NK-92 treated with Interleukin-12 subunit alpha and Interleukin-12 subunit beta, amount 100 ng/mL, for 24 hours (cell line): ENCODE data around the gene CDSN.
"Not testable (repeated sequence)": the region's sequence is repeated elsewhere in the genome, so short reads cannot be mapped to it uniquely, and the experiment has no call there.

ENCODE experiments used
- DNase-seq: peaks from one replicate; lab custom pipeline; 2025; lab: John Stamatoyannopoulos, UW

CDSN gene

DNA sequence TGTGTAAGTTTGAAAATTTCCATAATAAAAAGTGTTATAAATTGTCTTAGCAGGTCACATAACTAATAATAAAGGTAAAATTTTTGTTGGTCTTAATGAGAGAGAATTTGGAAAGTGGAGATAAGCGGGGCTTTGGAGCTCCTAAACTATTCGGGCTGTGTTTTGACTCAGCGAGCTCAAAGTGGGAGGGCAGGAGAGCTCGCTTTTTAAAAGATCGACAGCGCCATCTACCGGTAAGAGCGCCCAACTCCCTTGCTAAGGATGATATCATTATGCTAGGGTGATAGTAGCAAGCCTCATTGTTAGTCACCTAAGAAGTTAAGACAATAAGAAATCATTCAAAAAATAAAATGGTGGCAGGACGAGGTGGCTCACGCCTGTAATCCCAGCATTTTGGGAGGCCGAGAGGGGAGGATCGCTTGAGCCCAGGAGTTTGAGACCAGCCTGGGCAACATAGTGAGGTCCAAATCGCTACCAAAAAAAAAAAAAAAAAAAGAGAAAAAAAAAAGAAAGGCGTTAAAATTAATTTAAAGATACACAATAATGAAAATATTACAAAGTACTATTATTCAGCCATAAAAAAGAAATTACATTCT is 32.7 kb downstream of the CDSN start:
- peak; percentile 53 for DNase-seq

DNA sequence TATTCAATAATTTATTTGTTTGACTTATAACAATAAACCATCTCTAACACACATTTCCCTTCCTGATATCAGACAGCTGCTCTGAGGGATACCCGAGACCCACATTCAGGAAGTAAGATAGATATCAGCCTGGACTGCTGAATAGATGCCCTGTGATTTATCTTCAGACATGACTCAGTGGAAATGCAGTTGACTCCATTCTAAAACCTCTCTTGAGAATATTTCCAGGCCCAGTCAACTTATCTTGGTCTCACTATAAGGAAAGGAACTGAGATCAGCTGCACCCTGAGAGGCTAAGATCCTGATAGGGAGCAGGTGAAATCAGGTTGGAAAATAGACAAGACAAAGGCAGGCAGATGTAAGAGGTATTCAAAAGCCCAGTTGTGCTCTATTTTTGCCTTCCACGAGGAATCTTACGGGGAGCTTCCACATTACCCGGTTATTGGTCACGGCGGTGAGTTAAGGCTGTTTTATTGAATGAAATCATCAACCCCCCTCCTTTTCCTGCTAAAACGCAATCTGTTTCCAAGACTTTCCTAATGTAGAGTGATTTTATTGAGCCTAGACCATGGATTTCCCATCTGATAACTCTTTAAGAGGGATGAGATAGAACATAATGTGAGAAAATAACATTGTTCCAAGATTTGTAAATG is 33.3 kb downstream of the CDSN start:
- DNase-seq: no peak

DNA sequence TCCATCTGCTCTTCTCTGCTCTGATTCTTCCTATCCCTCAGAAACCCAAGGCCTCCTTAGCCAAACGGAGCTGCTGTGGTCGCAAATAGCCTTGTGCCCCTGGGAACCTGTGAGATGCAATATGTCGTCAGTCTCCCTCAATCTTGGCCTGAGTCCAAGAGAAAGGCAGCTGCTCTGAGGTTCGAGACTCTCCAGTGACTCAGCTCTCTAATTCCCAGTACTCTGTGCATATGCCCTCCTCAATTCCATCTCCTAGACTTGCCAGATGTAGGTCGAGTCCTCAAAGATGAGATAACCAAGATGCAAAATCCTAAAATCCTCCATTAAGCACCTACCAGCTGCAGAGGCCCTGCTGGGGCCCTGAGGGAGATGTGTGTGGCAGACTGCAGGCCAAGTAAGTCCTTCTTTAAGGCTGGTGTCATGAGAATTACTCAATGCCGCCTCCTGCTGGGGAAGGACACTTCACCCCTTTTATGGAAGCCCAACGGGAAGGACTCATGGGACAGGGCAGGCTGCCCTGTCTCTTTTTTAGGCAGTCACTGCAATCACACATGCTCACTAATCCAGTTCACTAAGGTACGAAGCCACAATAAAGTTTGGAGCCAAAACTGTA is 36.4 kb downstream of the CDSN start:
- peak; percentile 11 for DNase-seq

DNA sequence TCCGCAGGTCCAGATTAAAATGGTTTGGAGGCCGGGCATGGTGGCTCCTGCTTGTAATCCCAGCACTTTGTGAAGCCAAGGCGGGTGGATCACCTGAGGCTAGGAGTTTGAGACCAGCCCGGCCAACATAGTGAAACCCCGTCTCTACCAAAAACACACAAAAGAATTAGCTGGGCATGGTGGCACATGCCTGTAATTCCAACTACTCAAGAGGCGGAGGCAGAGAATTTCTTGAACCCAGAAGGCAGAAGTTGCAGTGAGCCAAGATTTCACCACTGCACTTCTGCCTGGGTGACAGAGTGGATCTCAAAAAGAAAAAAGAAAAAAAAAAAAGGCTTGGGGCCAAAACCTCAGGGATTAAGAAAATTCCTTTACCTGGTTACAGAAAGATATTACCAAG is 38.4 kb downstream of the CDSN start:
- DNase-seq: no peak

DNA sequence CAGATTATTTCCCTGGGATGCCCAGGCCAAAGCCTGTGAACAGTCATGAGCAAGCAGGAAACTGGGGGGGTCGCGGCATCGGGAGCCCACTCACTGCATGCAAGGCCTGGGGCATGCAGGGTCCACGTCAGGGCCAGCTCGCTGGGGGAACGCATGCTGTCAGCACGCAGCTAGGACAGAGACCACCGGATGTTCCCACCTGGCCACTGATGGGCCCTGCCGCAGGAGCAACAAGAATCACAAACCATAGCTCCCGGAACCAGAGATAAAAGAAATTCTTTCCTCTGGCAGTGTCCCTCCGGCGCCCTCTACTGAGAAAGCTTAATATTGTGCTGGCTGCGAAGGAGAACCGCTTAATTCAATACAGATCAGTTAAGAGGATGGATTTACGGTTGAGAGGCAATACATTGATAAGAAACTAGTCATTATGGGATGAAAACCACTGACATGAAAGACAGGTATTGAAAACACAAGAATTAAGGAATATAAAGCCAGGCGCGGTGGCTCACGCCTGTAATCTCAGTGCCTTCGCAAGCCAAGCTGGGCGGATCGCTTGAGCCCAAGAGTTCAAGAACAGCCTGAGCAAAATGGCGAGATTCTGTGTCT is 40.5 kb downstream of the CDSN start:
- no peak for DNase-seq

DNA sequence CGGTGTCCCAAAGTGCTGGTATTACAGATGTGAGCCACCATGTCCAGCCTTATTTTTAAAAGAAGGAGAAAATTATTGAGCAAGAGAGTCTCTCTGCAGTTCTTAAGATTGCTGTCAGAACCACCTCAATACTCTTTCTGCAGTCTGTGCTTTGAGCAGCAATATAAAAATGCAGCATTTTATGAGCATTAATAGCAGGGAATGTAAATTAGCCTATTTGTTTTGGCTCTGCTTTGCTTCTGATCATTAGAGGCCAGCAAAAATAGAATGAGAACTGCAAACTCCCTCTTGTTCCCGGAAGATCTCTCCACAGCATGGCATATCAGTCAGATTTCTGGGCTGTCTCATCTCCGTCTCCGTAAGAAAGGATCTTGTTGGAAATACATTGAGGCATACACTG is 43.6 kb downstream of the CDSN start:
- DNase-seq: no peak

DNA sequence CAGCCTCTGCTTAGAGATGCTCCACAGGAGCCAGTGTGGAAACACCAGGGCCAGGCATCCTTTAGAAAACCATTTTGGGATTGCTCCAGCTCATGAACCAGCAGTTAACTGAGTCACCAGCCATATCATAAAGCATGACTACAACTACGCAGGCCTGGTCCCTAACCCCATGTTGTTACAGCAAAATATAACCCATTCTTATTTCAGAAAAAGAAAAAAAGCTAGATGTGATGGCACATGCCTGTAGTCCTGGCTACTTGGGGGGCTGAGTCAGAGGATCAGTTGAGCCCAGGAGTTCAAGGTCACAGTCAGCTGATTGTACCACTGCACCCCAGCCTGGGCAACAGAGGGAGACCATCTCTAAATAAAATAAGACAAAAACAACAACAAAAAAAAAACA is 44.7 kb downstream of the CDSN start:
- no peak for DNase-seq

DNA sequence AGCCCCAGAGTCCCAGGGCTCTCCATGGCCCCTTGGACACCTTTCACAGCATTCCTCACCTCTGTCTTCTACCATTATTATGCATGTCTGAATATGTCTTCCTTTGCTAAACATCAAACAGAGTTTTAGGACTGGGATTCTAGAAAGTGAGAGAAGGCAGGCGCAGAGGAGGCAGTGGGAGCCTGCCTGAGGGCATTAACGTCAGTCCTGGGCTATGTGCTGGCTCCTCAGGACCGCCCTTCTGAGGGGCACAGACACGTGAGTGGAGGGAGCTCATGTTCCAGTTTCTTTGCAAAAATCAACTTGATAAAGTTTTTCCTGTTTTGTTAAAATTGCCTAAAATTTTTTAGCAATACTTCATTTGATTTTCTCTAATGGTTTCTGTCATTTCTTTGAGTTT is 45.8 kb downstream of the CDSN start:
- DNase-seq: no peak

DNA sequence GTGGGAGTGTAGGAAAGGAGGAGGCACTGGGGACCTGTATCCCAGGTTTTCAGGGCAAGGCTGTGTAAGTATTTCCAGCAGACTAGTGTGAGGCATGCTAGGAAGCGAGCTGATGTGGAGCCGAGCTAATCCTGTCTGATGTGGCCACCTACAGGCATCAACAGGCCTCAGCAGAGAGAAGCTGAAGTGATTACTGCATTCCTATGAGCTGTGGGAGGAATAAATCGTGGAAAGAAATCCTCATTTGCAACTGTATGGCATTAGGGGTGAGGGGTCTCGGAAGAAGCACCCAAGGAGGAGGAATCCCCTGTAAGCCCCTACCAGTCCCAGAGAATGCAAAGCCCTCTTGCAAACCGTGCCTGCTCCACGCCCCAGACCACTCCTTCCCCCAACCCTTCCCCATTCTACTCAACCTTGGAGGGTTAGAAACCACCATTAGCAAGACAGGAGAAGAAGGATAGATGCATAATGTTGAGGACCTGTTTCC is 49.5 kb downstream of the CDSN start:
- no peak for DNase-seq

DNA sequence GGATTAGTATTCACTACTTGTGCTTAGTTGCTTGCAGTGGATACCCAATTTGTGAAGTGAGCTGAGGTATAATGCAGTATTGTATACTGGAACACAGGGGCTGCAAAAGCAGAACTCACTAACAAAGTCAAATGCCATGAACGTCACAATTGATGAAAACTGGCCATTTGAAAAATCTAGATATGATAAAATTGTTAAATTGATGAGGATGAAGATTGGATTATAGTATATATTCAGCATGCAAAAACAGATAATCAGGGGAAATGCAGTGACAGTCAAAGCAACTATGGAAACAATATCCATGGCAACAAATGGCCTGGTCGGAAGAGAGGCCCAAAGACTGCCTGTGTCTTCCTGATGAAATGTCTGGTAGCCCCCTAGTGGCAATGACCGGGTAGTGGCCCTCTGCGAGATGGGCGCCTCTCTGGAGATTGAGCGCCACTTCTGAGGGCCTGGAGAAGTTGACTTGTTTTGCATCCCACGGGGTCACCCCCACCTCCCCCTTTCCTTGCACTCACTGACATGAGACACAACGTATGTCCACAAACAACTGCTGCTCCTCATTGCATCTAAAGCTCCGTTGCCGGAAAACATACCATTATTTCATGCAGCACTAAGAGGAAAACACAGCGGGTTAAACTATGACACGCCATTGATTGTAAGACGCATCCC is 51.4 kb downstream of the CDSN start:
- DNase-seq: peak; percentile 45

DNA sequence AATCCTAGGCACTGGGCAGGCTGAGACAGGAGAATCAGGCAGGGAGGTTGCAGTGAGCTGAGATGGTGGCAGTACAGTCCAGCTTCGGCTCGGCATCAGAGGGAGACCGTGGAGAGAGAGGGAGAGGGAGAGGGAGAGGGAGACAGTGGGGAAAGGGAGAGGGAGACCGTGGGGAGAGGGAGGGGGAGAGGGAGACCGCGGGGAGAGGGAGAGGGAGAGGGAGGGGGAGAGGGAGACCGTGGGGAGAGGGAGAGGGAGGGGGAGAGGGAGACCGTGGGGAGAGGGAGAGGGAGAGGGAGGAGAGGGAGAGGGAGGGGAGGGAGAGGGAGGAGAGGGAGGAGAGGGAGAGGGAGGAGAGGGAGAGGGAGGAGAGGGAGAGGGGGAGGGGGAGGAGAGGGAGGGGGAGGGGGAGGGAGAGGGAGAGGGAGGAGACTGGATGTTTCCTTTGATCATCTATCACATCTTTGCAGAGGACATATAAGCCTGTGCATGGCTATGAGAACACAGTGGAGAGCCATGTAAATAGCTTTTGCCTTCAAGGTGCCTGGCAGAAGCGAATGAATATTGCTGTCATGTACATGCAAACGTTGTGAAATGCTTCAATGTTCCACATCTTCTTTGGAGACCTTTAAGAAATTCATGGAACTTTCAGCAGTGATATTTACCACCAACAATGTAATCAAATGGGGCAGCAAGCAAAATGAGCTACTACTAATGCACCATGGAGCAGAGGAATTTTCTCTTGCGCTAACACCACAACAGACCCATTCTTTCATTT is 52.2 kb downstream of the CDSN start:
- not testable (repeated sequence) for DNase-seq

DNA sequence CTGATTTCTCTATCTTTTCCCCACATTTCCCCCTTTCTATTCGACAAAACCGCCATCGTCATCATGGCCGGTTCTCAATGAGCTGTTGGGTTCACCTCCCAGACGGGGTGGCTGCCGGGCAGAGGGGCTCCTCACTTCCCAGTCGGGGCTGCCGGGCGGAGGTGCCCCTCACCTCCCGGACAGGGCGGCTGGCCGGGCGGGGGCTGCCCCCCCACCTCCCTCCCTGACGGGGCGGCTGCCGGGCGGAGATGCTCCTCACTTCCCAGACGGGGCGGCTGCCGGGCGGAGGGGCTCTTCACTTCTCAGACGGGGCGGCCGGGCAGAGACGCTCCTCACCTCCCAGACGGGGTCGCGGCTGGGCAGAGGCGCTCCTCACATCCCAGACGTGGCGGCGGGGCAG is 53.2 kb downstream of the CDSN start:
- not testable (repeated sequence) for DNase-seq

DNA sequence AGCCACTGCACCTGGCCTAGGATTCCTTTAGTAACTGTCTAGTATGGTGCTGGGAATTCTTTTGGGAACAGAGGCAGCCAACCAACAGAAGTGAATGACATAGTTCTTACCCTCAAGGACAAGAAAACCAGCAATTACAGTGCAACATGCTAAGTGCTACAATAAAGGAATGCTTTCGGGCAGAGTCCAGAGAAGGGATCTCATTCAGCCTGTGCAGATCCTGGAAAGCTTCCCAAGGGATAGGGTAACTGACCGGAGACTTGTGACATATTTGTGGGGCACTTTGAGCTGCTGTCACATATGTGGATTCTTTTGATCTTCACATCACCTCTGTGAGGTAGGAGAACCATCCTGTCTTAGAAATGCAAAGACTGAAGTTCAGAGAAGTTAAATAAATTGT is 54.7 kb downstream of the CDSN start:
- DNase-seq: no peak
